OCI-LY7 (cell line): Measurements from ENCODE around the gene JAK1. TPM values are rescaled to one million over a fixed set of nuclear protein-coding genes. Genes with fewer than 3 reads are reported as not detected.

Experiments
- BruUV-seq: library from RNA; stranded (reverse); fragments of 400-500 nt; replicated peaks from 2 replicates; lab custom pipeline; 2021; lab: Mats Ljungman, UMichigan
- CTCF ChIA-PET: fragments of 300-600 bp; sonication (Branson Sonifier 250); formaldehyde crosslinking; loops from one replicate; lab custom pipeline; 2022; ENCODE audit warnings: antibody characterized with exemption; ENCODE audit not compliant: unreplicated experiment; lab: Charles Lee
- POLR2A ChIA-PET: fragments of 300-600 bp; sonication (Branson Sonifier 250); formaldehyde crosslinking; loops from one replicate; lab custom pipeline; 2022; ENCODE audit warnings: antibody characterized with exemption; lab: Charles Lee
- DNase-seq: peaks from one replicate; pipeline ENCODE4 v3.0.0-alpha.2; 2015; ENCODE audit warnings: low spot score
- H2AFZ ChIP-seq: fragments of 200-600 bp; sonication (generic), shearing (Covaris generic); 2 replicates; pipeline ENCODE4 v1.6.1; 2014; ENCODE audit warnings: mild to moderate bottlenecking, antibody characterized with exemption, low read length, moderate library complexity
- H3K27ac ChIP-seq: fragments of 200-600 bp; sonication (generic); 2 replicates; pipeline ENCODE4 v1.5.1; 2014; ENCODE audit warnings: mixed run types, low read depth, mild to moderate bottlenecking, moderate library complexity, low read length, inconsistent platforms; ENCODE audit not compliant: poor library complexity, severe bottlenecking
- H3K36me3 ChIP-seq: fragments of 200-600 bp; sonication (generic); 2 replicates; pipeline ENCODE4 v1.6.1; 2014; ENCODE audit warnings: mild to moderate bottlenecking, antibody characterized with exemption, low read length, moderate library complexity, mixed read lengths; ENCODE audit not compliant: insufficient read depth
- H3K4me1 ChIP-seq: fragments of 200-600 bp; sonication (generic); 2 replicates; pipeline ENCODE4 v1.5.1; 2014; ENCODE audit warnings: mild to moderate bottlenecking, low read length; ENCODE audit not compliant: insufficient read depth, poor library complexity, severe bottlenecking
- H3K4me2 ChIP-seq: fragments of 200-600 bp; sonication (generic); 2 replicates; pipeline ENCODE4 v1.6.1; 2014; ENCODE audit warnings: mild to moderate bottlenecking, low read length
- H3K4me3 ChIP-seq: fragments of 200-600 bp; sonication (generic); 2 replicates; pipeline ENCODE4 v1.5.1; 2014; ENCODE audit warnings: mild to moderate bottlenecking, low read depth, low read length; ENCODE audit not compliant: poor library complexity, severe bottlenecking
- H3K79me2 ChIP-seq: fragments of 200-600 bp; sonication (generic); 2 replicates; pipeline ENCODE4 v1.6.1; 2016; ENCODE audit warnings: low read depth, mild to moderate bottlenecking, low read length, moderate library complexity, mixed read lengths; ENCODE audit not compliant: insufficient read depth
- H3K9me2 ChIP-seq: fragments of 200-600 bp; sonication (generic); 2 replicates; pipeline ENCODE4 v1.6.1; 2016; ENCODE audit warnings: mild to moderate bottlenecking, low read length, mixed read lengths; ENCODE audit not compliant: insufficient read depth
- H3K9me3 ChIP-seq: fragments of 200-600 bp; sonication (generic); 2 replicates; pipeline ENCODE4 v1.6.1; 2014; ENCODE audit warnings: mild to moderate bottlenecking, mixed run types, low read length, mixed read lengths
- H4K20me1 ChIP-seq: fragments of 200-600 bp; sonication (generic); 2 replicates; pipeline ENCODE4 v1.6.1; 2014; ENCODE audit warnings: mild to moderate bottlenecking, antibody characterized with exemption, low read length, moderate library complexity, mixed read lengths; ENCODE audit not compliant: insufficient read depth
- CTCF ChIP-seq: fragments of 200-600 bp; sonication (generic); conservative IDR thresholded peaks from 2 replicates; pipeline ENCODE4 v1.5.1; 2014; ENCODE audit warnings: mild to moderate bottlenecking, antibody characterized with exemption, low read length, moderate library complexity, mixed read lengths
- EZH2phosphoT487 ChIP-seq: fragments of 200-600 bp; sonication (generic); IDR thresholded peaks from 2 replicates; pipeline ENCODE4 v1.6.1; 2018; ENCODE audit warnings: low read depth, borderline replicate concordance, mild to moderate bottlenecking, mixed run types, antibody characterized with exemption, low read length, moderate library complexity, mixed read lengths
- intact Hi-C: fragments of 100-400 bp; cut with micrococcal nuclease; formaldehyde crosslinking; loops from one replicate; pipeline ENCODE4 v1.10.0; 2022; ENCODE audit not compliant: unreplicated experiment
- total RNA-seq, 2 experiments: library from RNA; depleted of rRNA in 1 of 2; stranded (reverse); fragments of >200 nt in 1 of 2; shearing (Covaris generic) in 1 of 2; gene quantifications; 2 replicates each; pipeline ENCODE4 v1.2.3, GENCODE V29; 2014 to 2022

Gene JAK1
- total RNA-seq, 2 experiments from 2014 or later: 72.6 to 86.8 TPM

- no TSS peak for BruUV-seq
Measured at GRCh38 chr1:64913361-64914015, 52.9 kb downstream of the JAK1 start.

GRCh38 chr1:64912191-64912590, 54.2 kb downstream of the JAK1 start:
- POLR2A ChIA-PET: interaction anchor here (0.5 to 2.0 kb wide), 4 partner anchors 9 to 73 kb away, joined by 3 to 5 read pairs (median 4); no protein-coding TSS in a partner anchor
- intact Hi-C loops: no loop called here
- CTCF ChIA-PET: interaction anchor here (0.6 kb wide), 2 partner anchors 13 to 40 kb away, joined by 3 read pairs; no protein-coding TSS in a partner anchor
- Histone ChIP-seq H3K79me2 (peaks cover 90% of the 10 kb centered on the region), H4K20me1 (peaks cover 40% of the 10 kb centered on the region), H2AFZ (no peak overlapping the region), H3K27ac (no peak overlapping the region), H3K9me2 (no peaks in the 10 kb centered on the region), H3K4me2 (no peak overlapping the region), H3K36me3 (no peaks in the 10 kb centered on the region), H3K4me3 (no peak overlapping the region), H3K4me1 (peaks cover 14% of the 10 kb centered on the region), H3K9me3 (no peaks in the 10 kb centered on the region)
- BruUV-seq: no TSS peak
- DNase-seq: no peak
- no peak for TF ChIP-seq CTCF
- no peak for TF ChIP-seq EZH2phosphoT487

More at GRCh38 chr1:64913361-64914015, 52.9 kb downstream of the JAK1 start:
- no peak for DNase-seq
- no peak for TF ChIP-seq CTCF
- no peak for TF ChIP-seq EZH2phosphoT487
- Histone ChIP-seq H3K4me1 (peaks cover 23% of the 10 kb centered on the region), H2AFZ (no peak overlapping the region), H3K4me3 (no peak overlapping the region), H3K9me3 (no peaks in the 10 kb centered on the region), H3K4me2 (no peak overlapping the region), H4K20me1 (peaks cover 42% of the 10 kb centered on the region), H3K79me2 (peaks cover 86% of the 10 kb centered on the region), H3K9me2 (no peaks in the 10 kb centered on the region), H3K27ac (no peak overlapping the region), H3K36me3 (no peaks in the 10 kb centered on the region)
- CTCF ChIA-PET: interaction anchor here (1.2 kb wide), 1 partner anchor 11 kb away, joined by 3 read pairs; no protein-coding TSS in a partner anchor
- intact Hi-C loops: no loop called here
- POLR2A ChIA-PET: interaction anchor here (1.2 to 2.0 kb wide), 2 partner anchors 9 to 15 kb away, joined by 3 to 5 read pairs; no protein-coding TSS in a partner anchor

- H3K4me3 ChIP-seq: no peak overlapping the region
- intact Hi-C loops: no loop called here
- no peak overlapping the region for H3K4me2 ChIP-seq
- no peak overlapping the region for H2AFZ ChIP-seq
- H4K20me1 ChIP-seq: peaks cover 35% of the 10 kb centered on the region
- ChIA-PET CTCF (no interaction called here), POLR2A (interaction anchor here (1.0 to 2.0 kb wide), 4 partner anchors 8 to 52 kb away, joined by 3 to 5 read pairs (median 4); no protein-coding TSS in a partner anchor)
- H3K4me1 ChIP-seq: peaks cover 5% of the 10 kb centered on the region
- no peak overlapping the region for H3K27ac ChIP-seq
- H3K79me2 ChIP-seq: peaks cover 90% of the 10 kb centered on the region
- DNase-seq: no peak
- 0 out of 2 replicates have a peak, but pooled peaks cover 3% of the 10 kb centered on the region for H3K36me3 ChIP-seq
- H3K9me2 ChIP-seq: no peaks in the 10 kb centered on the region
- H3K9me3 ChIP-seq: no peaks in the 10 kb centered on the region
- BruUV-seq: no TSS peak
- TF ChIP-seq EZH2phosphoT487: no peak
- no peak for TF ChIP-seq CTCF
Measured at GRCh38 chr1:64911326-64911725, 55.0 kb downstream of the JAK1 start.
